Measurements from ENCODE around the gene GCNT3.
A peak's percentile ranks its signal among the peaks of the same experiment; 100 is the strongest.

Gene GCNT3, protein sequence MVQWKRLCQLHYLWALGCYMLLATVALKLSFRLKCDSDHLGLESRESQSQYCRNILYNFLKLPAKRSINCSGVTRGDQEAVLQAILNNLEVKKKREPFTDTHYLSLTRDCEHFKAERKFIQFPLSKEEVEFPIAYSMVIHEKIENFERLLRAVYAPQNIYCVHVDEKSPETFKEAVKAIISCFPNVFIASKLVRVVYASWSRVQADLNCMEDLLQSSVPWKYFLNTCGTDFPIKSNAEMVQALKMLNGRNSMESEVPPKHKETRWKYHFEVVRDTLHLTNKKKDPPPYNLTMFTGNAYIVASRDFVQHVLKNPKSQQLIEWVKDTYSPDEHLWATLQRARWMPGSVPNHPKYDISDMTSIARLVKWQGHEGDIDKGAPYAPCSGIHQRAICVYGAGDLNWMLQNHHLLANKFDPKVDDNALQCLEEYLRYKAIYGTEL

DNA sequence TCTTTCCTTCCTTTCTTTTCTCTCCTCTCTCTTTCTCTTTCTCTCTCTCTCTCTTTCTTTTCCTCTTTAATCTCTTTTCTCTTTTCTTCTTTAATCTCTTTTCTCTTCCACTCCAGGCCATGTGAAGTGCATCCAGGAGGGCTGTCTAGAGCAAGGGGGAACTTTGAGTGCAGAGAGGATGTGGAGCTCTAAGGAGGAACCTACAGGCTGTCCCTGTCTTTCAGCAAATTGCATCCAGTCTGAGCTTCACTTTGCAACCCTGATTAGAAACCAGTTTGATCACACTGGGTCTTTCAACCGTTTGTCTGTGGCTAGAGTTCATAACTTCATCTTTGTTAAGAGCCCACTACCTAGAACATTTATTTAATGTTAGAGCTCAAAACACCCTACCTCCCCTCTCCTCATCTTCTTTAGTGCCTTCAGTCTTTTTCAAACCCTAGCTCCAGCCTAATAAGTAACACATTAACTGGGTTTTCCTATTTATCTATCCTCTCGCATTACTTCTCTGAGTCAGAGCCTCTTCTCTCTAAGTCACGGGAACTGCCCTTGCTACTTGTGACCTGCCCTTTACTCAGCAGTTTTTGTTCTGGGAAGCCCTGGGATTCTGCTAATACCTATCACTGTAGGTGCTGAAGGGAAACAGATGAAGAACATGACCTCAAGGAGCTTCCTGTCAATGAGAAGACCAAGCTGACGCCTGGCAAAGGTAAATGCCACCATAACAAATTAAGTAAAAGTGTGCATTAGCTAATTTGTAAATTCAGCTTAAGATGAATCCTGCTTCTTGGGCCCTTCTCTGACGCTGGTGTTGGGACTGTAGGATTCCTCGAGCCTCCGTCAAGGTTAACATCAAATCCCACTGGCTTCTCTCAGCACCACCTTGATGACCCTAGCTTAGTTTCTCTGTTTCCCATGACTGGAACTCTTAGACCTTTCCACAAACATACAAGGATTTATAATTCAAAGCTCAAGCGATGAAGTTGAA, at the start of gene GCNT3:
Gene GCNT3 (plus strand): TSS at position 508 of the 985 bp plus-strand sequence. CDS start 6,456 bp downstream, outside the sequence.
- Histone ChIP-seq H3K27me3 (replicated peaks; ENCODE audit: control insufficient read depth, insufficient read depth, low read length) (peaks cover 10% of the 10 kb centered on the region), H3K9me3 (ENCODE audit: control insufficient read depth, low read length) (no peaks in the 10 kb centered on the region), H3K4me1 (ENCODE audit: control insufficient read depth, insufficient read depth, low read length) (no peaks in the 10 kb centered on the region), H3K4me3 (ENCODE audit: low read length) (no peak within 1 kb of the TSS), H3K9ac (ENCODE audit: low read length) (no peak within 1 kb of the TSS), H3K36me3 (ENCODE audit: control insufficient read depth, insufficient read depth, low read length, severe bottlenecking) (no peaks in the 10 kb centered on the region)
- DNase-seq (ENCODE audit: low read depth), result peak; percentile 27

DNA sequence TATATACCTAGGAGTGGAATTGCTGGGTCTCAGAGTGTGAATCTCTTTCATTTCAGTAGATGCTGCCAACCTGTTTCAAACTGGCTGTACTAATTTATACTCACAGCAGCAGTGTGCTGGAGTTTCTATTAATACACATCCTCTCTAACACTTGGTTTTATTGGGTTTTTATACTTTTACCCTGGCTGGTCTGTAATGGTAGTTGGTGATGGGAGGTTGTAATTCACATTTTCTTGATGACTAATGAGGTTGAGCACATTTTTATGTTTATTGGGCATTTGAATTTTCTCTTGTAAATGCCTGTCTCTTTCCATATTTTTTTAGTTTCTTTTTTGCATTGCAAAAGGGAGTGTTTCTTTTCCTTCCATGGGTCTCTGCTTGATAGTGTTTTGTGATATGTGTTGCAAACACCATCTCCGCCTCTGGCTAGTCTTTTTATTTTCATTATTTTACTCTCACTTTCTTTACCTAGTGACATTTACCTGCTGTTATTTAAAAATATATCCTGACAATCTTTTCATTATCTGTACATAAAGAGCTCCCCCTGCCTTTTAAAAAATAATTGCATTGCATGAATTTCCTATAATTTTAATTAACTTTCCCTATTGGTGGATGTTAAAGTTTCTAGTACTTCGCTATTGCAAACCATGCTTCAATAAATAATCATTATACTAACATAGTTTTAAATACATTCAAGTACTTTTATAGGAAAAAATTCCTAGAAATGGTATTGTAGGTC, 49.0 kb upstream of the GCNT3 start:
- Histone ChIP-seq H3K9me3 (ENCODE audit: control insufficient read depth, low read length) (peaks cover 7% of the 10 kb centered on the region), H3K9ac (ENCODE audit: low read length) (no peak overlapping the region), H3K27me3 (replicated peaks; ENCODE audit: control insufficient read depth, insufficient read depth, low read length) (peaks cover 3% of the 10 kb centered on the region), H3K4me3 (ENCODE audit: low read length) (no peak overlapping the region), H3K4me1 (ENCODE audit: control insufficient read depth, insufficient read depth, low read length) (peaks cover 6% of the 10 kb centered on the region), H3K36me3 (ENCODE audit: control insufficient read depth, insufficient read depth, low read length, severe bottlenecking) (no peaks in the 10 kb centered on the region)
- peak; percentile 20 for DNase-seq (ENCODE audit: low read depth)

DNA sequence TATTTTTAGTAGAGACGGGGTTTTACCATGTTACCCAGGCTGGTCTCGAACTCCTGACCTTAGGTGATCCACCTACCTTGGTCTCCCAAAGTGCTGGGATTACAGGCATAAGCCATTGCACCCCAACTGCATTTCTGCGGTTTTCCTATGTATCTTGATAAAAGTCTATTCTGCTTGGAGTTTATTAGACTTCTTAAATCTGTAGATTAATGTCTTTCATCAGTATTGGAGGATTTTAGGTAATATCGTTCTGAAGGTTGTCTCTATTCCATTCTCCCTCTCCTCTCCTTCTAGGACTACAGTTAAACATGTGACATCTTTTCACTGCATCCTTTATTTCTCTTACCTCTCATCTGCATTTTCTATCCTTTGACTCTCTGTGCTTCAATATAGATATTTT, 46.3 kb upstream of the GCNT3 start:
- H3K9ac ChIP-seq (ENCODE audit: low read length), result no peak overlapping the region
- DNase-seq (ENCODE audit: low read depth), result no peak
- H3K36me3 ChIP-seq (ENCODE audit: control insufficient read depth, insufficient read depth, low read length, severe bottlenecking), result no peaks in the 10 kb centered on the region
- H3K27me3 ChIP-seq (replicated peaks; ENCODE audit: control insufficient read depth, insufficient read depth, low read length), result peaks cover 3% of the 10 kb centered on the region
- no peaks in the 10 kb centered on the region for H3K4me1 ChIP-seq (ENCODE audit: control insufficient read depth, insufficient read depth, low read length)
- no peak overlapping the region for H3K4me3 ChIP-seq (ENCODE audit: low read length)
- H3K9me3 ChIP-seq (ENCODE audit: control insufficient read depth, low read length), result peaks cover 7% of the 10 kb centered on the region

DNA sequence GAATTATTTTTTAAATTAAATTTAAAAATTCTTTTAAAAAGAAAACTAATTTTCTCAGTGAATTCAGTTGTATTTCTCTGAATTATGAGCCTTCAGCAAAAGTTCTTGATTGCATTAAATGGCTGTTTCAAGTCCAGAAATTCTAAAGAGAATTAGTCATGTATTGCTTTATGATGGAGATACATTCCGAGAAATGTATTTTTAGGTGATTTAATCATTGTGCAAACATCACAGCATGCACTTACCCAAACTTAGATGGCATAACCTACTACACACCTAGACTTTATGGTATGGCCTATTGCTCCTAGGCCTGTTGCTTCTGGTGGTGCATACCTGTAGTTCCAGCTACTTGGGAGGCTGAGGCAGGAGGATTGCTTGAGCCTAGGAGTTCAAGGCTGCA, 44.3 kb upstream of the GCNT3 start:
- DNase-seq (ENCODE audit: low read depth), result peak; percentile 28
- Histone ChIP-seq H3K36me3 (ENCODE audit: control insufficient read depth, insufficient read depth, low read length, severe bottlenecking) (no peaks in the 10 kb centered on the region), H3K9ac (ENCODE audit: low read length) (no peak overlapping the region), H3K9me3 (ENCODE audit: control insufficient read depth, low read length) (peaks cover 7% of the 10 kb centered on the region), H3K27me3 (replicated peaks; ENCODE audit: control insufficient read depth, insufficient read depth, low read length) (peaks cover 3% of the 10 kb centered on the region), H3K4me3 (ENCODE audit: low read length) (no peak overlapping the region), H3K4me1 (ENCODE audit: control insufficient read depth, insufficient read depth, low read length) (no peaks in the 10 kb centered on the region)

DNA sequence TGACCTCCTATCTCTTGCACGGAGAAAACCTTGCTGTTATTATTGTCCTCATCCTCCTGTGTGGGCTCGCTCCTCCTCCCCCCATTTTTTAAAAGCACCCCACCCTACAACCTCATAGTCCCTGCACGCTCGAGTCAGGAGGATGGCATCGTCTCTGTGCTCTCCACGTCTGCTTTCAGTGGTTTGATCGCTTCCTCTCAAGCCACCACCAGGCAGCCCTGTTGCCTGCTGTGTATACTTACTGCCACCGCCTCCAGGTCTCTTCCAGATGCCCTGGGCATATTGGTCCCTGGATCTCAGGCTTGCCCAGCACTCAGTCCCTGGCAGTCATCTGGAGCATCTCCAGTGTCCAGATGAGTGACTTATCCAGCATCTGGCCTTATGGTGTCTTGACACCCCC, 42.1 kb upstream of the GCNT3 start:
- Histone ChIP-seq H3K36me3 (ENCODE audit: control insufficient read depth, insufficient read depth, low read length, severe bottlenecking) (no peaks in the 10 kb centered on the region), H3K9ac (ENCODE audit: low read length) (no peak overlapping the region), H3K4me1 (ENCODE audit: control insufficient read depth, insufficient read depth, low read length) (no peaks in the 10 kb centered on the region), H3K9me3 (ENCODE audit: control insufficient read depth, low read length) (peaks cover 7% of the 10 kb centered on the region), H3K27me3 (replicated peaks; ENCODE audit: control insufficient read depth, insufficient read depth, low read length) (no peaks in the 10 kb centered on the region), H3K4me3 (ENCODE audit: low read length) (no peak overlapping the region)
- DNase-seq (ENCODE audit: low read depth), result no peak

DNA sequence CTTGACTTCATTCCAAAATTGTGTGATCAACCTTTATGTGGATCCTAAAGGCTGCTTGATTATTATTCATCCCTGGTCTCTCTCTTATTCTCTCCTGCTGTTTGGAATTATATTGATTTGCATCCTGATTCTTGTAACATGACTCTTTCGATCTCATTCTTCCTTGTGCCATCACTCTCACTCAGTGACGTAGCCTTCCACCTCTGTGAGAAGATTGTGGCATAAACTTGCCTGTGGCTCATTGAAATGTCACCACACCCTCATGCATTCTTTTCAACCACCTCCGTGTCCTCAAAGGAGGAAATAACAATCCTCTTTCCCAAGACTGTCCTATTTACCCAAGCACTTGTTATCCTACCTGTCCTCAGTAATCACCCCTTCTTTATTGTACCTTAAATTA, 41.3 kb upstream of the GCNT3 start:
- no peak overlapping the region for H3K9ac ChIP-seq (ENCODE audit: low read length)
- no peak overlapping the region for H3K4me3 ChIP-seq (ENCODE audit: low read length)
- peaks cover 4% of the 10 kb centered on the region for H3K9me3 ChIP-seq (ENCODE audit: control insufficient read depth, low read length)
- H3K4me1 ChIP-seq (ENCODE audit: control insufficient read depth, insufficient read depth, low read length), result no peaks in the 10 kb centered on the region
- DNase-seq (ENCODE audit: low read depth), result no peak
- no peaks in the 10 kb centered on the region for H3K36me3 ChIP-seq (ENCODE audit: control insufficient read depth, insufficient read depth, low read length, severe bottlenecking)
- H3K27me3 ChIP-seq (replicated peaks; ENCODE audit: control insufficient read depth, insufficient read depth, low read length), result no peaks in the 10 kb centered on the region

DNA sequence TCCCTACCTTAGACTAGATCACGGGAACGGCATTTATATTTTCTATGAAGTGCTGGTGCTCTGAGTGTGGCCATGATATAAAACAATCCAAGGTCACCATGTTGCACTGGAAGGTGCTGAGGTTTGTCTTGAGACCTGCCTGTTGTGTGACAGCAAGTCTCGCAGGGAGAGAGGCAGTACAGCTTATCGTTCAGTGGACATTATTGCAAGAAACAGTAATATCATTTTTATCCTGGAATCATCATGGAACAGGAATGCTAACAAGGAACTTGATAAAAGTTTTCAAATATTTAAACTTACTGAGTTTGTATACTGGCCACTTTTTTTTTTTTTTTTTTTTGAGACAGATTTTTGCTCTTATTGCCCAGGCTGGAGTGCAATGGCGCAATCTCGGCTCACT, 40.0 kb upstream of the GCNT3 start:
- Histone ChIP-seq H3K36me3 (ENCODE audit: control insufficient read depth, insufficient read depth, low read length, severe bottlenecking) (no peaks in the 10 kb centered on the region), H3K27me3 (replicated peaks; ENCODE audit: control insufficient read depth, insufficient read depth, low read length) (no peaks in the 10 kb centered on the region), H3K4me3 (ENCODE audit: low read length) (no peak overlapping the region), H3K9ac (ENCODE audit: low read length) (no peak overlapping the region), H3K4me1 (ENCODE audit: control insufficient read depth, insufficient read depth, low read length) (no peaks in the 10 kb centered on the region), H3K9me3 (ENCODE audit: control insufficient read depth, low read length) (no peaks in the 10 kb centered on the region)
- no peak for DNase-seq (ENCODE audit: low read depth)

DNA sequence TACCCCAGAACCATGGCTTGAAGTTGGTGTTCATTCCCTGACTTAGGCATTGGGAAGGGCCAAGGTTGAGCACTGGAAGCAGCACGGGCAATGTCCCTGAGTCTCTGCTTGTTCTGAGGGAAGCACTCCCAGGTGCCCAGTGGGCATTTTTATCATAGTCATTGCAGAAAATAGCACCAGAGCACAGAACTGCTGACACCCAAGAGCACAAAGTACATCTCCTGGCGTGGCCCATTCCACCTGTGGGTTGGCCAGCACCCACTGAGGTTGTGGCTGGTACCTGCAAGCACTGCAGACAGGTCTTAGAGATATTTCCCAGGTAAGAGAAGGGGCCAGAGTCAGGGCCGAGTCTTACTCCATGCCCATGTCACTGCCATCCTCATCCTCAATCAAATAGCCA, 28.5 kb upstream of the GCNT3 start:
- Histone ChIP-seq H3K4me3 (ENCODE audit: low read length) (no peak overlapping the region), H3K27me3 (replicated peaks; ENCODE audit: control insufficient read depth, insufficient read depth, low read length) (peaks cover 21% of the 10 kb centered on the region), H3K4me1 (ENCODE audit: control insufficient read depth, insufficient read depth, low read length) (no peaks in the 10 kb centered on the region), H3K9me3 (ENCODE audit: control insufficient read depth, low read length) (no peaks in the 10 kb centered on the region), H3K9ac (ENCODE audit: low read length) (no peak overlapping the region), H3K36me3 (ENCODE audit: control insufficient read depth, insufficient read depth, low read length, severe bottlenecking) (no peaks in the 10 kb centered on the region)
- no peak for DNase-seq (ENCODE audit: low read depth)

DNA sequence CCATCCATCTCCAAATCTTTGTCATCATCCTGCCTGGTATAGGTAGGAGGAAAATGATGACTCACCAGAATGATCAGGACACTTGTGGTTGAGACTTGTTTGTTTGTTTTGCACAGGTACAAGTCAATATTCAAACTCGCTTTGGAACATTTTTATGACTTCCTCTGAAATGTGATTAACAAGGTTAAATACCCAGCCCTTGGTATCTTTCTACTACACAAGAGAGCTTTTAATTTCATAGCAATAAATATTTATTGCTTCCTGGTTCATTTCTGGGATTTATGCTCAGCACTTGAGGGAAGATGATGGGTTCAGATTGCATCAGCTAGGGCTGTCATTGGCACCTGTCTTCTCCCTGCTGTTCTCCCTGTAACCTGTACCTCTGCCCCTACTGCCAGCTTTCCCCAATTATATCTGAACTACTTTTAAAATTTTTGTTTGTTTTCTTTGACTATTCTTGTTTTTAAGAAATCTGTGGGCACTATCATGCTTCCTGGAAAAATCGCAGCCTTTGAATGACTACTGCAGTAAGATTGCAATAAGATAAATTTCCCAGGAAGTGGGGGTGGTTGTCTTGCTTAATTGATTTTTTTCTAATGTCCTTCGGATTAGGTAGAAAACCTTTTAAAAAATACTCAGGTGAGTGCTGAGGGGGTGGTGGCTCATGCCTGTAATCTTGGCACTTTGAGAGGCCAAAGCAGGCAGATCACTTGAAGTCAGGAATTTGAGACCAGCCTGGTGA, 24.3 kb upstream of the GCNT3 start:
- Histone ChIP-seq H3K4me1 (ENCODE audit: control insufficient read depth, insufficient read depth, low read length) (no peaks in the 10 kb centered on the region), H3K4me3 (ENCODE audit: low read length) (no peak overlapping the region), H3K27me3 (replicated peaks; ENCODE audit: control insufficient read depth, insufficient read depth, low read length) (peaks cover 7% of the 10 kb centered on the region), H3K9ac (ENCODE audit: low read length) (no peak overlapping the region), H3K36me3 (ENCODE audit: control insufficient read depth, insufficient read depth, low read length, severe bottlenecking) (no peaks in the 10 kb centered on the region), H3K9me3 (ENCODE audit: control insufficient read depth, low read length) (no peaks in the 10 kb centered on the region)
- DNase-seq (ENCODE audit: low read depth), result no peak

DNA sequence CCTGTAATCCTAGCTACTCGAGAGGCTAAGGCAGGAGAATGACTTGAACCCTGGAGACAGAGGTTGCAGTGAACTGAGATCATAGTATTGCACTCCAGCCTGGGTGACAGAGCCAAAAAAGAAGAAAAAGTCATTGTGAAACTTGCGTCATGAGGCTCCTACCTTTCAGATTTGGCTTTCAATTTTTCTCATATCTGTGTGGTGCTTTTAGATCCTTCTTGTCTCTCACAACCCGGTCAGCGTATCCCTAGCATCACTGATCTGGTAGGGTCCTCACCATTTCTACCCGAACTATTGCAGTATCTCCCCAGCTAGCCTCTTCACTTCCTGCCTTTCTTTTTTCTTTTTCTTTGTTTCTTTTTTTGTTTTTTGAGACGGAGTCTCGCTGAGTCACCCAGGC, 21.6 kb upstream of the GCNT3 start:
- Histone ChIP-seq H3K27me3 (replicated peaks; ENCODE audit: control insufficient read depth, insufficient read depth, low read length) (peaks cover 3% of the 10 kb centered on the region), H3K4me1 (ENCODE audit: control insufficient read depth, insufficient read depth, low read length) (peaks cover 7% of the 10 kb centered on the region), H3K36me3 (ENCODE audit: control insufficient read depth, insufficient read depth, low read length, severe bottlenecking) (no peaks in the 10 kb centered on the region), H3K4me3 (ENCODE audit: low read length) (no peak overlapping the region), H3K9ac (ENCODE audit: low read length) (no peak overlapping the region), H3K9me3 (ENCODE audit: control insufficient read depth, low read length) (no peaks in the 10 kb centered on the region)
- no peak for DNase-seq (ENCODE audit: low read depth)
